Brain microvascular endothelial cell (primary cell): Measurements from ENCODE around the gene ZNF84.

Experiments
- DNase-seq: peaks from one replicate; pipeline ENCODE4 v3.0.0-alpha.2; 2020
- H3K27ac ChIP-seq: fragments of 250-450 bp; sonication (Bioruptor Pico); 2 replicates; pipeline ENCODE4 v1.5.1; 2020; ENCODE audit warnings: mild to moderate bottlenecking, moderate library complexity
- H3K27me3 ChIP-seq: fragments of 250-450 bp; sonication (Bioruptor Pico); replicated peaks from 2 replicates; pipeline ENCODE4 v1.5.1; 2020; ENCODE audit warnings: mild to moderate bottlenecking
- H3K36me3 ChIP-seq: fragments of 250-450 bp; sonication (Bioruptor Pico); replicated peaks from 2 replicates; pipeline ENCODE4 v1.5.1; 2020; ENCODE audit warnings: mild to moderate bottlenecking
- H3K4me3 ChIP-seq: 2 replicates; pipeline ENCODE4 v1.5.1; 2011; ENCODE audit warnings: low read depth, mild to moderate bottlenecking, control low read depth, low read length, moderate library complexity
- CTCF ChIP-seq: IDR thresholded peaks from 2 replicates; pipeline ENCODE4 v1.5.1; 2011; ENCODE audit warnings: low read depth, mild to moderate bottlenecking, moderate library complexity, low read length, control low read depth, inconsistent platforms; ENCODE audit errors: missing control alignments
- in situ Hi-C: cut with HindIII; loops from 2 replicates; pipeline ENCODE4 v1.10.0; 2017; ENCODE audit warnings: low sequenced_read_pairs, low pct_ligation_motif_present

ZNF84 gene

GRCh38 chr12:133037207-133038005, at the start of gene ZNF84:
TSS of gene ZNF84 (plus strand) at chr12:133037509. CDS start at chr12:133041468, 3,959 bp downstream.
- peaks cover 11% of the 10 kb centered on the region for H3K36me3 ChIP-seq
- peak; percentile 97 for DNase-seq
- peak within 1 kb of the TSS; percentile 91 for H3K27ac ChIP-seq
- TF ChIP-seq CTCF = no peak
- in situ Hi-C loops = no loop called here
- H3K4me3 ChIP-seq = peak within 1 kb of the TSS; percentile 72
- no peaks in the 10 kb centered on the region for H3K27me3 ChIP-seq

- Histone ChIP-seq H3K4me3 (no peak overlapping the region), H3K27ac (no peak overlapping the region), H3K27me3 (no peaks in the 10 kb centered on the region), H3K36me3 (no peaks in the 10 kb centered on the region)
- TF ChIP-seq CTCF = no peak
- in situ Hi-C loops = no loop called here
- DNase-seq = no peak
Measured at GRCh38 chr12:132998741-132999140, 38.6 kb upstream of the ZNF84 start.

GRCh38 chr12:133010657-133011297, 26.5 kb upstream of the ZNF84 start:
- H3K27me3 ChIP-seq = no peaks in the 10 kb centered on the region
- H3K4me3 ChIP-seq = no peak overlapping the region
- in situ Hi-C loops = no loop called here
- no peak overlapping the region for H3K27ac ChIP-seq
- DNase-seq = no peak
- H3K36me3 ChIP-seq = peaks cover 49% of the 10 kb centered on the region
- TF ChIP-seq CTCF = no peak

- no peak for TF ChIP-seq CTCF
- Histone ChIP-seq H3K4me3 (no peak overlapping the region), H3K27me3 (no peaks in the 10 kb centered on the region), H3K27ac (no peak overlapping the region), H3K36me3 (no peaks in the 10 kb centered on the region)
- peak; percentile 7 for DNase-seq
- in situ Hi-C loops = no loop called here
Measured at GRCh38 chr12:133023566-133023965, 13.7 kb upstream of the ZNF84 start.

- H3K27me3 ChIP-seq = no peaks in the 10 kb centered on the region
- H3K36me3 ChIP-seq = no peaks in the 10 kb centered on the region
- H3K27ac ChIP-seq = no peak overlapping the region
- no peak overlapping the region for H3K4me3 ChIP-seq
- in situ Hi-C loops = no loop called here
- DNase-seq = no peak
- TF ChIP-seq CTCF = no peak
Measured at GRCh38 chr12:133026996-133027395, 10.3 kb upstream of the ZNF84 start.
